H54 (cell line): ENCODE data around the gene SEMA5A.

Source experiments
- DNase-seq: peaks from one replicate; pipeline ENCODE4 v3.0.0; 2011; ENCODE audit warnings: low spot score, mixed read lengths; ENCODE audit not compliant: insufficient read length
- FAIRE-seq: peaks from 3 replicates; lab custom pipeline; 2011; peaks lifted over from hg19 to GRCh38; lab: Jason Lieb, UNC
- POLR2A ChIP-seq: IDR thresholded peaks from 2 replicates; pipeline ENCODE4 v1.6.1; 2011; ENCODE audit warnings: low read depth, mild to moderate bottlenecking, low read length

Gene SEMA5A

DNA sequence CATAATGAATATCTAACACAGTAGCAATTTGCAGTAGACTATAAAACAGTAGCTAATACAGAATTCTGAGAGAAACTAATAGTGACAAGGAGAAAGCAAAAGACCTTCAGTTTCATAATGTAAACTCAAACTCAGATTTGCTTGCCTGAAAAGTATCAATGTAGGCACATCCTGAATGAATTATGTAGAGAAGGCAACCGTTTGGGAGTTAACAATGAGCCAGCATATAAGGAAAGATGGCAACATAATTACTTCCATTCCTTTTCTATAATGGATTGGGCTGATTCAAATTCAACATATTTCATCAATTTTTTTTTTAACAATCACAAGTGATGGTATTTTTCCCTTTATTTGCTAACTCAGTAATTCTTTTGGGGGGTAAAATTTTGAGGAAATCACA lies 261.6 kb downstream of the SEMA5A start:
- FAIRE-seq = no peak
- TF ChIP-seq POLR2A = no peak

DNA sequence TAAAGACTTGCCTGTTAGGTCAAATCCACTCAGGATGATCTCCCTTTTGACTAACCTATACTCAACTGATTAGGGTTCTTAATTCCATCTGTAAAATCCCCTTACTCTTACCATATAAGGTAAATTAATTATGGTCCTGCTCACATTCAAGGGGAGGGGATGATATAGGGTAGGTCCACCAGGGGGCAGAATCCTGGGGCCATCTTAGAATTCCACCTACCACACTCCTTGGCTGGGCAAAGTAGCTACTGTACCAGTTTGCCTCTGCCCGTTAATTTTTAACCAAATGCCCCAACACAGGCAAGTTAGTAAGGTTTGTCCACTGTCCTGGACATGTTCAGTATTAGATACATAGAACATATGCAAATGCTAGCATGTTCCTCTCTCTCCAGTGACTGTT lies 262.4 kb downstream of the SEMA5A start:
- DNase-seq = no peak
- no peak for TF ChIP-seq POLR2A
- FAIRE-seq = no peak

More for the DNA sequence above, 261.6 kb downstream of the SEMA5A start:
- DNase-seq = no peak

DNA sequence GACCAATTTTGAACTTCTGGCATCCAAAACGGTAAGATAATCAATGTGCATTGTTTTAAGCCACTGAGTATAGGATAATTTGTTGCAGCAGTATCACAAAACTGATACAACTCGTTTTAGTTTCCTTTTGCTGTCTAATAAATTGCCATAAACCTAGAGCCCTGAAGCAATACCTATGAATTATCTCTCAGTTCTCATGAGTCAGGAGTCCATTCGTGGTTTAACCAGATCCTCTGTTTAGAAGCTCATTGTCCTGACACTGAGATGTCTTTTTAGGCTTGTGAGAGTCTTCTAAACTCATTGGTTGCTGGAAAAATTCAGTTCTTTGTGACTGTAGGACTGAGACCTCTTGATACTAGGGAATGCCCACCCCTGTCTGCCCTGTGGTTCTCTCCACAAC lies 262.9 kb downstream of the SEMA5A start:
- no peak for TF ChIP-seq POLR2A
- DNase-seq (no peak), FAIRE-seq (no peak)

DNA sequence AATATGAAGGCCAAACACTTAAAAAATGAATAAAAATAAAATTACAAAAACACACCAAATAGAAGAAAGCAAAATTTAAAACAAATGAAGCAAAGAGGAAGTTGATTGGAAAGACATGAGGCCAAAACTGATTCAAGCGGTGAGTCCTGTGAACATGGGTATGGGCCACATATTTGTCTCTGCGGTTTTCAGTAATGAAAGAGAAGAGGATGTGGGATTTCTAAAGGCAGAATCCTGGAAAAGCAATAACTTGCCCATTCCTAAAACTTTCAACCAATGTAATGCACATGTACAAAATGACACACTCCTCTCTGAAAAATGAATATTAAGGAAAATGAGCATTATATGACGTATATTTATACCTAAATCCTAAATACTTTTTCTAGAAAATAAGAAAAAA lies 263.7 kb downstream of the SEMA5A start:
- FAIRE-seq = no peak
- no peak for TF ChIP-seq POLR2A
- no peak for DNase-seq

DNA sequence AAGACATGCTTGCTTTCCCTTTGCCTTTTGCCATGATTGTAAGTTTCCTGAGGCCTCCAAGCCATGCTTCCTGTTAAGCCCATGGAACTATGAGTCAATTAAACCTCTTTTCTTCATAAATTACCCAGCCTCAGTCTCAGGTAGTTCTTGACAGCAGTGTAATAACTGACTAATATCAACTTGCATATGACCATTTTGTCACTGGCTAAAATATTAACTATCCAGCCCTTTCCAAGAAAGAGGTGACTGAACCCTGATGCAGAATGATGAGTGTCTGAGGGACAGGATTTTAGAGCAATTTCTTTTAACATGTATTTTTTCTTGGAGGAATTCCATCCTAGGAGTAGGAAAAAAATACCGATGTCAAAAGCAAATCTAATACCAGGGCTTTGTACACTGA lies 266.1 kb downstream of the SEMA5A start:
- DNase-seq = no peak
- no peak for FAIRE-seq
- TF ChIP-seq POLR2A = no peak

DNA sequence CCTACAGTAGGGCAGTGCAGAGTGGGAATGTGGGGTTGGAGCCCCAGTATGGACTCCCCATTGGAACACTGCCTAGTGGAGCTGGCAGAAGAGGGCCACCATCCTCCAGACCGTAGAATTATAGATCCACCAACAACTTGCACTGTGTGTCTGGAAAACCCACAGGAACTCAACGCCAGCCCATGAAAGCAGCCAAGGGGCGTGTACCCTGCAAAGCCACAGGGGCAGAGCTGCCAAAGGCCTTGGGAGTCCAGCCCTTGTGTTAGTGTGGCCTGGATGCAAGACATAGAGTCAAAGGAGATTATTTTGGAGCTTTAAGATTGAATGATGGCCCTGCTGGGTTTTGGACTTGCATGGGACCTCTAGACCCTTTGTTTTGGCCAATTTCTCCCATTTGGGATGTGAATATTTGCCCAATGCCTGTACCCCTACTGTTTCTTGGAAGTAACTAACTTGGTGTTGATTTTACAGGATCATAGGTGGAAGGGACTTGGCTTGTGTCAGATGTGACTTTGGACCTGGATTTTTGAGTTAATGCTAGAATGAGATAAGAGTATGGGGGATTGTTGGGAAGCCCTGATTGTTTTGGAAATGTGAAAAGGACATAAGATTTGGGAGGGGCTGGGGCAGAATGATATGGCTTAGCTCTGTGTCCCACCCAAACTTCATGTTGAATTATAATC lies 266.8 kb downstream of the SEMA5A start:
- DNase-seq (no peak), FAIRE-seq (no peak)
- TF ChIP-seq POLR2A = no peak

DNA sequence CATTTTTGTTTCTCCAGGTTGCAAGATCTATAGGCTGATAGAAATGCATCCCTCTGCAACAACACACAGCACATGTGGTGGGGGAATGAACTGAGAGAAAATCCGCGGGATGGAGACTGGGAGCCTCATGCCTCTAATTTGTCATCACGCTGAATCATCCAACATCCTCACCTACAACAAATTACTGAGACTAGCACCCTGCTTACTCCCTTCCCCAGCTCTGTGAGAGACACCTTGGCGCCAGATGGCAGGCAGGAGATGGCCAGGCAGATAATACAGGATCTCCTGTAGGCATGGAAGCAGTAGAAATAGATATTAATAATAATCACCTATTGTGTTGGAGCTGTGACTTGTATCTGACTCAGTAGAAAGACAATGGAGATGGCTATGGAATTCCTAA lies 276.9 kb downstream of the SEMA5A start:
- TF ChIP-seq POLR2A = no peak
- FAIRE-seq = no peak

DNA sequence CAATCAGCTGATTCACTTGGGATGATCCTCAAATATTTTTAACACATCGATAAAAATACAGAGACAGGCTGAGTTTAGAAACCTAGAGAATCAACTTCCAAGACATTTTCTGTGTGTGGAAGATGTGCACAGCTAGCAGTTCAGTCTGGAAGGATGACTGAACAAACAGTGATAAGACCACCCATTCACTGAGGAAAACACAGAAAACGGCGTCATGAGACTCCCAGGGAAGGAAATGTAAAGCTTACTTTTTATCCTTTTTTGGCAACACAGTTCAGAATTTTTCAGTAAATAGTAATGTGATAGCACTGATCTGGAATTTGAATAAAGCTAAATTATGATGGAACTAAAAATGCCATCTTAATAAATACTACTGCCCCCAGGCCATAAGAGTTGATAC lies 277.6 kb downstream of the SEMA5A start:
- FAIRE-seq (no peak), DNase-seq (no peak)
- no peak for TF ChIP-seq POLR2A

More for the DNA sequence above, 276.9 kb downstream of the SEMA5A start:
- no peak for DNase-seq

DNA sequence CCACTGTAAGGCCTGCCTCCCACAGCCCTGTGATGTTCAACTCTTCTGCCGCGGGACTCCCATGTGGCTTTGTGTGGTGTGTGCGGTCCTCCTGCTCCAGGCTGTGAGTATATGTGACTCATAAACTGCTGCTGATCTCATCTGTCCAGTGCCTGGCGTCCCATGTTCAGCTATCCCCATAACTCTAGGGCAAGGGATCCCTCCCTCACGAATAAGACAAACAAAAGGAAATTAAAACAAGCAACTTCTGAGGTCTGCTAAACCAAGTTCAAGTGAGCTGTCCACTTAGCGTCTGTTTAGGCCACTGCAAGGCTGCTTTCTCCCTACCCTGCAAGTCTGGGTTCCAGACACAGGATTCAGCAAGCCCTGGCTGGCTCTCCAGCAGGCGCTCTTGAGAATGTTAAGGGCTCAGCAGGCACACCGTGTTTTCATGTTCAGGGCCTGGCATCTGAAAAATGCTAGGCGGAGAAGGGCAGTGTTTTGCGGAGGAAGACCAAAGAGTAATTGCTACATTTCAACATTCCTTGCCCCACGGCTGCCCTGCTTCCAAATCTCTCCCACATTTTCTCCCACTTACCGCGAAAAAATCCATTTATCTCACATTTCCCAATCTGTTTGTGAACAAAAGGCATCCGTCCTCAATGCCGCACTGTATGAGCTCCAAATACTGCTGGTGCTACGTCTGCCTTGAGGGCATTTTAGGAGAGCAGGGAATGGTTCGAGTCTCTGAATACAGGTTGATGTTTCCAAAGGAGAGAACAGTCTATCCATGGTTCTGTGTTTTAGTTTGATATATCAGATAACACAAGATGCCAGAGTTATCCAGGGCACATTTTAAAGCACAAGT lies 280.2 kb downstream of the SEMA5A start:
- peak; percentile 31 for DNase-seq
- peak; percentile 23 for FAIRE-seq
- no peak for TF ChIP-seq POLR2A

DNA sequence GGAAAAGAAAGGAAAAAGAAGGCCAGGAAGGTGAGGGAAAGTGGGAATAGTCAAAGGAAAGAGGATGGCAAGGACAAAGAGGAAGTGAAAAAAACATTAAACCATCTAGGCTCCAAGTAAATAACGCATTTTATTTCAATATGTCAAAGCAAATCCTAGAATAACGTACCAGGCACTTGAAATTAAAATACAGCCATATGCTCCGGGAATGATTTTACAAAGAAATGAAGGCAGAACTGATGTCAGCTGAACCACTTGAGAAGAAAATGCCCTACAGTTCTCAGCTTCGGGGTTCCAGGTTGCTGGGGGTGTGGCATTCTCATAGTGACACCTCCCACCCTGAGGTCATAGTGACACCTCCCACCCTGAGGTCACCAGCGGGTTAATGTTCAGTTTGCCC lies 281.6 kb downstream of the SEMA5A start:
- no peak for TF ChIP-seq POLR2A
- DNase-seq (no peak), FAIRE-seq (no peak)

DNA sequence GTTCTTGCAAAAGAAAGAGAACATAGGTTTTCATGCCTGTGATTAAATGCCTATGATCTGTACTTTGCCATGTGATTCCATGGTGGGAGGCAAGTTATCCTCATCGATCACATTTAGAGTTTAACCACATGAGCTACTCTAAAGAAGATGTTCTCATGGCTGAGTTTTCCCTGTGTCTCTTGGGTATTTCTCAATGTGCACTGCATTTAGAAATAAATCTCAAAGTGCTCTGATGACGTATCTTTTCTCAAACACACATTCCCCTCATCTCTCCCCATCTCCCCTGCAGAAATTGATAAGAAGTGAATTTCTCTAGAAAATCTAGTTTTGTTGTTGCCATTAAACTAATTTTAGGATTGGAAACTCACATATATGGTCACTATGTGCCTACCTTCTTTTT lies 282.2 kb downstream of the SEMA5A start:
- DNase-seq (no peak), FAIRE-seq (no peak)
- TF ChIP-seq POLR2A = no peak

DNA sequence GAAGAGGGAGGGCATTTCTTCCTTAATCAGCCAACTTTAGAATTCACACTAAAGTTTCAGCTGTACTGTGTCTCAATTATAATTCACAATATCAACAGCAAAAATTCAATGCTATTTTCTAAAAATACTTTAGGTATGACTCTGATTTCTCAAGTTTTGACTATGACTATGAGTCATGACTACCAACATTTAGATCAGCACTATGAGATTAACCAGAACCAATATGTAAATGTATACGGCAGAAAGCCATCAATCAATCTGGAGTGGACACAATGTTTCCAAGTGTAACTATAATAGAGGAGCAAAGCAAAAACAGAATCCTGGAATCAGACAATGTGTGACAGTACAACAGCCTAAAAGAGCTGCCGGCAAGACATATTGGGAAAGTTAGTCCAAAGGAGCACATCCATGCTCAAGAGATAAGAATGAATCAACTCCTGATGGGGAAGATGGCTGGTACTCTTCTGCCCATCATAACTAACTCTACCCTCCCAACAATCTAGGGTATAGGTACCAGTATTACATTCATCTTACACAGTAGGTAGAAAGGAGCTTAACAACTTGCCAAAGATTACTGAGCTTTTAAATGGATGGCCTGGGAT lies 294.4 kb downstream of the SEMA5A start:
- FAIRE-seq (no peak), DNase-seq (no peak)

DNA sequence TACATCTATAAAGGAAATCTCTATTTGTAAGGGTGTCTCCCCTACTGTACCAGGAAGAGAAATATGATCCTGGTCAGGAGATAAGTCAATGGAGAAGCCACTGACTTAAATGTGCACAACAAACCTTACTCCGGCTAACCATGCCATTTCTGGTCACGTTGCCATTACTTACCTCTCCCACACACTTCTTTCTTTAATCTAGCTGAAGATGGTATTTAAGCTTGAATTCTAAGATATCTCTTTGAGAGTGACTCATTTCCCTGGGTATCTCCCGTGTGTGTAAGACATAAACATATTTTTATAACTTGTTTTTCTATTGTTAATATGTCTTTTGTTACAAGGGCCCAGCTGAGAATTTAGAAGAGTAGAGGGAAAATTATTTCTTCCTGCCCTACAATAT lies 296.6 kb downstream of the SEMA5A start:
- DNase-seq (no peak), FAIRE-seq (no peak)
- TF ChIP-seq POLR2A = no peak

More for the DNA sequence above, 294.4 kb downstream of the SEMA5A start:
- TF ChIP-seq POLR2A = no peak

DNA sequence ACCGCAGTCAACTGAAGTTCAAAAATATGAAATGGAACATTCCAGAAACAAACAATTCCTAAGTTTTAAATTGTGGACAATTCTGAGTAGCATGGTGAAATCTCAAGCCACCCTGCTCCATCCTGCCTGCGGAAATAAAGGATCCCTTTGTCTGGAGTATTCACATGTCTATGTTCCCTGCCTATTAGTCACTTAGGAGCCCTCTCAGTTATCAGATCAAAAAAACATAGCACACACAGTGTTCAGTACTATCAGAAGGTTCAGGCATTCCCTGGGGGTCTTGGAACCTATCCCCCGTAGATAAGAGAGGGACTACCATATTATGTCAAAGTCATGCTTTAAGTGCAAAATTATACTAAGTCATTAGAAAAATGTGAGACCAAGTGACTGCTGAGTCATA lies 300.8 kb downstream of the SEMA5A start:
- DNase-seq (no peak), FAIRE-seq (no peak)
- no peak for TF ChIP-seq POLR2A

DNA sequence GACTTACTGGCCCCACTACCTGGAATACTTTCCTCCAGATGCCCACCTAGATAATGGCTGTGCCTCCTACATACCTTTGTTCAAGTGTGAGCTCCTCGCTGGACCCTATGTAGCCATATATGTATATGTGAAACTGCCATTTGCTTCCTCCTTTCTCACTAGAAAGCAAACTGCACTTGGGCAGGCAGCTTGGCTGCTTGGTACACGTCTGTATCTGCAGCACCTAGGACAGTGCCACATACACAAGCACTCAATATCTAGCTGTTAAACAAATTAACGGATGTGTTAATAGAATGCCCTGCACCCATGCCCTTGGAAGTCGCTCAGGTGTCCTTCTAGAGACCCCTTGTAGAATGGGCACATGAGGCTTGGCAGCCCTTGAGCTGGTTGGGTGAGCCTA lies 301.5 kb downstream of the SEMA5A start:
- no peak for DNase-seq
- TF ChIP-seq POLR2A = no peak
- no peak for FAIRE-seq
